ENCODE data around the gene SLC8A3. TPM values are rescaled to one million over a fixed set of nuclear protein-coding genes. Genes with fewer than 3 reads are reported as not detected.
A peak's percentile ranks its signal among the peaks of the same experiment; 100 is the strongest.

SLC8A3 gene
- total RNA-seq, 1 donor from 2014 or later: not detected

DNA sequence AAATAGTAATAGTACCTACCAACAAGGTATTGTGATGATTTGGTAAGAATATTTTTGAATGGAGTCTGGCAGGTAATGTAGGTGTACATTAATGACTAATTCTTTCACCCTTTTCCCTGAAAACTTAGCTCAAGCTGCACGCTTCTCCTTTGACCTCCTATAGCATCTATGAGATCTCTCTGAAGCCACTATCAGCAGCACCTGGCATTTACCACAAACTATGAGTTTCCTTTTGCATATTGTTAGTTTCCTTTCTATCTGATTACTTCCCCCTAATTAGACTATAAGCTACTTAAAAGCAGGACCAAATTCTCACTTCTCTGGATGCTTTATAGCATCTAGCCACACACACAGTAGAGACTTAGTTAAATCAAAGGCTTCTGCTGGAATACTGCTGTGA lies 48.1 kb downstream of the SLC8A3 start:
- H3K4me3 ChIP-seq (ENCODE audit: low read depth, low read length): no peak overlapping the region
- H3K27me3 ChIP-seq (ENCODE audit: control insufficient read depth, insufficient read depth, low read length): peaks cover 2% of the 10 kb centered on the region
- no peaks in the 10 kb centered on the region for H3K36me3 ChIP-seq (ENCODE audit: control insufficient read depth, insufficient read depth, low read length)
- TF ChIP-seq, protein P1, sequence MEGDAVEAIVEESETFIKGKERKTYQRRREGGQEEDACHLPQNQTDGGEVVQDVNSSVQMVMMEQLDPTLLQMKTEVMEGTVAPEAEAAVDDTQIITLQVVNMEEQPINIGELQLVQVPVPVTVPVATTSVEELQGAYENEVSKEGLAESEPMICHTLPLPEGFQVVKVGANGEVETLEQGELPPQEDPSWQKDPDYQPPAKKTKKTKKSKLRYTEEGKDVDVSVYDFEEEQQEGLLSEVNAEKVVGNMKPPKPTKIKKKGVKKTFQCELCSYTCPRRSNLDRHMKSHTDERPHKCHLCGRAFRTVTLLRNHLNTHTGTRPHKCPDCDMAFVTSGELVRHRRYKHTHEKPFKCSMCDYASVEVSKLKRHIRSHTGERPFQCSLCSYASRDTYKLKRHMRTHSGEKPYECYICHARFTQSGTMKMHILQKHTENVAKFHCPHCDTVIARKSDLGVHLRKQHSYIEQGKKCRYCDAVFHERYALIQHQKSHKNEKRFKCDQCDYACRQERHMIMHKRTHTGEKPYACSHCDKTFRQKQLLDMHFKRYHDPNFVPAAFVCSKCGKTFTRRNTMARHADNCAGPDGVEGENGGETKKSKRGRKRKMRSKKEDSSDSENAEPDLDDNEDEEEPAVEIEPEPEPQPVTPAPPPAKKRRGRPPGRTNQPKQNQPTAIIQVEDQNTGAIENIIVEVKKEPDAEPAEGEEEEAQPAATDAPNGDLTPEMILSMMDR (IDR thresholded peaks at IDR 0.05; ENCODE audit: insufficient read depth, low read length, severe bottlenecking): no peak
- DNase-seq (ENCODE audit: low read depth) (no peak), FAIRE-seq (no peak)

DNA sequence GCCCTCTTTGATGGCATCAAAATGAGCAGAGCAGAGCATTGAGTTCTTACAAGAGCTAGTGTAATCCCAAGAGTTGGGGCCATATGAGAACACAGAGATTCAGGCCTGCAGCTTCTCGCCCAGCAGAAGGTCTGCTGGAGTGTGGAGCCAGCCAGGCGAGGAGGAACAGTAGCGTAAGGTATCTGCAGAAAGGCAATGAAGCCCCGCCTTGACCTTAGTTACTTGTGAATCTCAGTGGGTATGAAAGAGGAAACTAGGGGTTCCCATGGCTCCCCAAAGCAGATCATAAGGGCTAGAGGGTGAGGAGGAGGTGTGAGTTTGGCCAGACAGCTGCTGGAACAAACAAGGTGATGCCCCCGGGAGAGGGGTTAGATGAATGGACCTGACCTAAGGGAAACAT lies 49.4 kb downstream of the SLC8A3 start:
- Histone ChIP-seq H3K4me3 (ENCODE audit: low read depth, low read length) (no peak overlapping the region), H3K27me3 (ENCODE audit: control insufficient read depth, insufficient read depth, low read length) (peaks cover 2% of the 10 kb centered on the region), H3K36me3 (ENCODE audit: control insufficient read depth, insufficient read depth, low read length) (no peaks in the 10 kb centered on the region)
- DNase-seq (ENCODE audit: low read depth) (no peak), FAIRE-seq (peak; percentile 43)
- TF ChIP-seq, protein P1 (IDR thresholded peaks at IDR 0.05; ENCODE audit: insufficient read depth, low read length, severe bottlenecking): no peak

DNA sequence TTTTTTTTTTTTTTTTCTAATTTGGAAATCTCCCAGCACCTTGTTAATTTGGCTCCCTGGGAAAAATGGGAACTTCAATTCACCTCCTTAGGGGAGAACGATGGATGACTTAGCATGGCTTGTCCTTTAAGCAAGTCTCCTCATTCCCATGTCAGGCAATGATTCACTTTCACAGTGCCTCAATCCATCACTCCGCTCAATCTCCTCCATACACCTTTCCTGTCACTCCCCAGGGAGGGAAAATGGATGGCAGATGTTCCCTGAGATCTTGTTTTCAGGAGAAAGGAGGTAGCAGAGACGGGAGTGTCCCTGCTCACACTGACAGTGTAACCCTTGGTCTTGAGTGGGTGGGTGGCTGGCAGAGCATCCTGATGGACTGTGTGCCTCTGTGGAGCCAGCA lies 51.0 kb downstream of the SLC8A3 start:
- Histone ChIP-seq H3K27me3 (ENCODE audit: control insufficient read depth, insufficient read depth, low read length) (peaks cover 2% of the 10 kb centered on the region), H3K36me3 (ENCODE audit: control insufficient read depth, insufficient read depth, low read length) (no peaks in the 10 kb centered on the region), H3K4me3 (ENCODE audit: low read depth, low read length) (no peak overlapping the region)
- TF ChIP-seq, protein P1 (IDR thresholded peaks at IDR 0.05; ENCODE audit: insufficient read depth, low read length, severe bottlenecking): no peak
- DNase-seq (ENCODE audit: low read depth): no peak
- no peak for FAIRE-seq

- no peak for DNase-seq (ENCODE audit: low read depth)
- Histone ChIP-seq H3K4me3 (ENCODE audit: low read depth, low read length) (no peak overlapping the region), H3K36me3 (ENCODE audit: control insufficient read depth, insufficient read depth, low read length) (no peaks in the 10 kb centered on the region), H3K27me3 (ENCODE audit: control insufficient read depth, insufficient read depth, low read length) (peaks cover 4% of the 10 kb centered on the region)
- TF ChIP-seq, protein P1 (IDR thresholded peaks at IDR 0.05; ENCODE audit: insufficient read depth, low read length, severe bottlenecking): no peak
- FAIRE-seq: no peak
Measured at GRCh38 chr14:70133461-70133860, 55.3 kb downstream of the SLC8A3 start.

GRCh38 chr14:70130482-70130881 lies 58.3 kb downstream of the SLC8A3 start:
- DNase-seq (ENCODE audit: low read depth): no peak
- Histone ChIP-seq H3K36me3 (ENCODE audit: control insufficient read depth, insufficient read depth, low read length) (no peaks in the 10 kb centered on the region), H3K4me3 (ENCODE audit: low read depth, low read length) (no peak overlapping the region), H3K27me3 (ENCODE audit: control insufficient read depth, insufficient read depth, low read length) (peaks cover 4% of the 10 kb centered on the region)
- TF ChIP-seq, protein P1 (IDR thresholded peaks at IDR 0.05; ENCODE audit: insufficient read depth, low read length, severe bottlenecking): no peak
- FAIRE-seq: no peak

- Histone ChIP-seq H3K36me3 (ENCODE audit: control insufficient read depth, insufficient read depth, low read length) (no peaks in the 10 kb centered on the region), H3K27me3 (ENCODE audit: control insufficient read depth, insufficient read depth, low read length) (peaks cover 2% of the 10 kb centered on the region), H3K4me3 (ENCODE audit: low read depth, low read length) (no peak overlapping the region)
- TF ChIP-seq, protein P1 (IDR thresholded peaks at IDR 0.05; ENCODE audit: insufficient read depth, low read length, severe bottlenecking): no peak
- FAIRE-seq (no peak), DNase-seq (ENCODE audit: low read depth) (no peak)
Measured at GRCh38 chr14:70127186-70127585, 61.6 kb downstream of the SLC8A3 start.
